ENCODE results near the gene SMARCA4.

Gene SMARCA4

DNA sequence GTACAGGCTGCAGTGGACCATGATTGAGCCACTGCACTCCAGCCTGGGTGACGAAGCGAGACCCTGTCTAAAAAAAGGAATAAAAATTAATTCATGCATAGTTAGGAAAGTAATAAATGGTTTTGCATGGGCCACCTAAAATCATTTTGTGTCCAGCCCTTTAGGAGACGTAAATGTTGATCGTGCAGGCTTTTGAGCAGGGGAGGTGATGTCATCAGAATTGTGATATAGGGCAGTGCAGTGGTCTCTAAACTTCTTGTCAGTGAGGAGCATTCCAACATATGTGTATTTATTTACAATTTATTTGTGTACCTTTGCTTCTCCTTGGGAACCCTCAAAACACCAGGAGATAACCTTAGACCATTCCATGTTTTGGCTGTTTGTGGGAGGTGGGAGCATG, 3.0 kb downstream of the SMARCA4 start:
- H3K27me3 ChIP-seq (replicated peaks; ENCODE audit: control insufficient read depth, insufficient read depth, low read length) = no peaks in the 10 kb centered on the region
- H3K4me3 ChIP-seq (replicated peaks; ENCODE audit: low read depth, low read length) = no peak overlapping the region; the same call in 1 of the 2 replicates
- TF ChIP-seq, protein P1, sequence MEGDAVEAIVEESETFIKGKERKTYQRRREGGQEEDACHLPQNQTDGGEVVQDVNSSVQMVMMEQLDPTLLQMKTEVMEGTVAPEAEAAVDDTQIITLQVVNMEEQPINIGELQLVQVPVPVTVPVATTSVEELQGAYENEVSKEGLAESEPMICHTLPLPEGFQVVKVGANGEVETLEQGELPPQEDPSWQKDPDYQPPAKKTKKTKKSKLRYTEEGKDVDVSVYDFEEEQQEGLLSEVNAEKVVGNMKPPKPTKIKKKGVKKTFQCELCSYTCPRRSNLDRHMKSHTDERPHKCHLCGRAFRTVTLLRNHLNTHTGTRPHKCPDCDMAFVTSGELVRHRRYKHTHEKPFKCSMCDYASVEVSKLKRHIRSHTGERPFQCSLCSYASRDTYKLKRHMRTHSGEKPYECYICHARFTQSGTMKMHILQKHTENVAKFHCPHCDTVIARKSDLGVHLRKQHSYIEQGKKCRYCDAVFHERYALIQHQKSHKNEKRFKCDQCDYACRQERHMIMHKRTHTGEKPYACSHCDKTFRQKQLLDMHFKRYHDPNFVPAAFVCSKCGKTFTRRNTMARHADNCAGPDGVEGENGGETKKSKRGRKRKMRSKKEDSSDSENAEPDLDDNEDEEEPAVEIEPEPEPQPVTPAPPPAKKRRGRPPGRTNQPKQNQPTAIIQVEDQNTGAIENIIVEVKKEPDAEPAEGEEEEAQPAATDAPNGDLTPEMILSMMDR (IDR thresholded peaks at IDR 0.05; ENCODE audit: insufficient read depth, low read length, poor library complexity, severe bottlenecking) = no peak
- DNase-seq (ENCODE audit: extremely low read depth, insufficient read length) = no peak
- H3K36me3 ChIP-seq (ENCODE audit: control insufficient read depth, insufficient read depth, low read length) = peaks cover 2% of the 10 kb centered on the region

- no peak for DNase-seq (ENCODE audit: extremely low read depth, insufficient read length)
- Histone ChIP-seq H3K4me3 (replicated peaks; ENCODE audit: low read depth, low read length) (no peak overlapping the region), H3K36me3 (ENCODE audit: control insufficient read depth, insufficient read depth, low read length) (peaks cover 2% of the 10 kb centered on the region), H3K27me3 (replicated peaks; ENCODE audit: control insufficient read depth, insufficient read depth, low read length) (no peaks in the 10 kb centered on the region)
- TF ChIP-seq, protein P1 (IDR thresholded peaks at IDR 0.05; ENCODE audit: insufficient read depth, low read length, poor library complexity, severe bottlenecking) = peak; percentile 20
These were observed 4.1 kb downstream of the SMARCA4 start for GRCh38 chr19:10964903-10965302.

GRCh38 chr19:10965398-10965797, 4.6 kb downstream of the SMARCA4 start:
- H3K27me3 ChIP-seq (replicated peaks; ENCODE audit: control insufficient read depth, insufficient read depth, low read length) = no peaks in the 10 kb centered on the region

GRCh38 chr19:10966809-10967208, 6.0 kb downstream of the SMARCA4 start:
- TF ChIP-seq, protein P1 (IDR thresholded peaks at IDR 0.05; ENCODE audit: insufficient read depth, low read length, poor library complexity, severe bottlenecking) = no peak
- Histone ChIP-seq H3K36me3 (ENCODE audit: control insufficient read depth, insufficient read depth, low read length) (peaks cover 2% of the 10 kb centered on the region), H3K27me3 (replicated peaks; ENCODE audit: control insufficient read depth, insufficient read depth, low read length) (no peaks in the 10 kb centered on the region), H3K4me3 (replicated peaks; ENCODE audit: low read depth, low read length) (no peak overlapping the region)
- no peak for DNase-seq (ENCODE audit: extremely low read depth, insufficient read length)

More at GRCh38 chr19:10965398-10965797, 4.6 kb downstream of the SMARCA4 start:
- Histone ChIP-seq H3K4me3 (replicated peaks; ENCODE audit: low read depth, low read length) (no peak overlapping the region), H3K36me3 (ENCODE audit: control insufficient read depth, insufficient read depth, low read length) (peaks cover 2% of the 10 kb centered on the region)
- TF ChIP-seq, protein P1 (IDR thresholded peaks at IDR 0.05; ENCODE audit: insufficient read depth, low read length, poor library complexity, severe bottlenecking) = no peak
- no peak for DNase-seq (ENCODE audit: extremely low read depth, insufficient read length)

DNA sequence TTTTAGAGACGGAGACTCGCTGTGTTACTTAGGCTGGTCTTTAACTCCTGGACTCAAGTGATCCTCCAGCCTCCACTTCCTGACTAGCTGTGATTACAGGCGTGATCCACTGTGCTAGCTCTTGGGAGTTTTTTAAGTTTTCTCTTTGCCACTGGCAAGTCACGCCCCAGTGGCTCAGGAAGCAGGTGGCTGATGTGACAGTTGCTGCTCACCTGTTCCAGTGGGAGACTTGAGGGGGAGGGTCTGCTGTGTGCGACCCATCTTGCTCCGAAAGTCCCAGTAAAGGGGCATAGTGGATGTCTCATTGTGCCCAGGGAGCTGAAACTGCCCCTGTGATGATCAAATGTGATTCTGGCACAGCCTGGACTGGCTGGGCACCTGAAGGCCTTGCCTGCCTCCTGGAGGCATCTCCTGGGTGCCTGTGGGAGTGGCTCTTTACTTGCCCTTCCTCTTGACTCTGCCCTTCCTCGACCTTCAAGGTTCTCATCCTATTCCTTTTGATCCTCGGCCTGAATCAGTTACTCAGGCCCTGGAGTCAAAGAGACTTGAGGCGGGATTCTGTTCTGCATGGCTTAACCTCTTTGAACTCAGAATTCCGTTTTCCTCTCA, 7.8 kb downstream of the SMARCA4 start:
- TF ChIP-seq, protein P1 (IDR thresholded peaks at IDR 0.05; ENCODE audit: insufficient read depth, low read length, poor library complexity, severe bottlenecking) = peak; percentile 8
- Histone ChIP-seq H3K4me3 (replicated peaks; ENCODE audit: low read depth, low read length) (peak overlapping the region; percentile 22; the same call in 1 of the 2 replicates), H3K27me3 (replicated peaks; ENCODE audit: control insufficient read depth, insufficient read depth, low read length) (no peaks in the 10 kb centered on the region), H3K36me3 (ENCODE audit: control insufficient read depth, insufficient read depth, low read length) (peaks cover 2% of the 10 kb centered on the region)
- peak; percentile 65 for DNase-seq (ENCODE audit: extremely low read depth, insufficient read length)
